Left renal pelvis (tissue), 4 donors: ENCODE results near the gene HSD3B7. TPM values are rescaled to one million over a fixed set of nuclear protein-coding genes. Genes with fewer than 3 reads are reported as not detected.
"Not testable (repeated sequence)": the region's sequence is repeated elsewhere in the genome, so short reads cannot be mapped to it uniquely, and the experiment has no call there.

Experiments
- DNase-seq, 4 donors: peaks; one replicate each; pipeline ENCODE4 v3.0.0-alpha.2; 2013; ENCODE audit warnings: low read depth in 4 of 4, low spot score in 3 of 4
- polyA plus RNA-seq, 4 donors: library from polyadenylated mRNA; unstranded; fragments of 120-200 nt; gene quantifications; one replicate each; pipeline ENCODE4 v1.2.1, GENCODE V29; 2013; ENCODE audit not compliant: insufficient read length in 4 of 4

The HSD3B7 gene
- 10 to 100 TPM in 2 of 4 donors, 1 to 10 TPM in 2; 6.7 to 11.8 (median 8.9) TPM for polyA plus RNA-seq

DNA sequence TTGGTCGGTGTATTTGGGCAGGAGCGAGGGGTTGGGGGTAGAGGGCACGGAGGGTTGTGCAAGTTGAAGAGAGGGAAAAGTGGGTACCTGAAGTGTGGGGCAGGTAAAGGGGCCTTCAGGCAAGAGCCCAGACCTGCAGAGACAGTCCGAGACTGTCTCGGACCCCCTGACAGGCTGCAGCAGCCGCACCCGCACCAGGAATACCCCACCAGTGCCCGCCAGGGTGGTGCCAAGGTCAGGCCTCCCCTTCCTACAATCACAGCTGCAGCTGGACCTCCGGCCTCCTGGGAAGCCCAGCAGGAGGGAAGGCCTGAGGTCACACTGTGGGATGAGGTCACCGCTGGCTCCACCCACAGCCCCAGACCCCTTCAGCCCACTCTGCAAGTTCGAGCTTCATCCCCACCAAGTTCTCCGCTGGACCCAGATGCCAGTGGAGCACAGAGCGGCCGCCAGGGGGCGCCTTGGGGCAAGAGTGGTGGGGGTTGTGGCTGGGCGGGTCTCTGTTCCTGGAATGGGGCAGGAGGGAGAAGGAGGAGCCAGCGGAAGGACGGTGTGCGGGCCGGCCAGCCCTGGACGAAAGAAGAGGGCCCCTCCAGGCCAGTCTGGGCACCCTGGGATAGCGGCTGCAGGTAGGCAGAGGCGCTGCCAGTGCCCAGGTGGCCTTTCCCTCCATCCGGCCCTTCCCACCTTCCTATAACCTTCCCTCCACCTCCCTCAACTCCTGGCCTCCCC, at the start of gene HSD3B7:
Gene HSD3B7 (plus strand): TSS at position 539 of the 732 bp plus-strand sequence. CDS start 452 bp downstream, outside the sequence.
- DNase-seq, result peak in 2 of 4 donors; percentile 45 to 62

DNA sequence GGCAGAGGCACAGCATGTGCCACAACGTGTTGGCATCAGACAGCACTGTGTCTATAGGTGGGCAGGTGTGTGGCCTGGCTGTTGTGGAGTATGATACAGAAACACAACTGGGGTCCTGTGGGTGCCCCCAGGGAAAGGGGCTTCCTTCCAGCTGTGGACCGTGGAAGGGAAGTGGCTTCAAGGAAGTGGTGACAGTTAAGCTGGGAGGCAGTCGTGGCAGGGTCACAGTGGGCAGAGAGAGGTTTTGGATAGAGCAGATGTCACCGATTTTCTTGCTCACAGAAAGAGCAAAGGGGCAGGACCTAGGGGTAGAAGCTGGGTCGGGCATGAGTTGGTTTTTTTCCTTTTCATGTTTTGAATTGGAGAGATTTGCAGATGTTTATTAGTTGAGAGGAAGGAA, 47.3 kb upstream of the HSD3B7 start:
- DNase-seq, result no peak

DNA sequence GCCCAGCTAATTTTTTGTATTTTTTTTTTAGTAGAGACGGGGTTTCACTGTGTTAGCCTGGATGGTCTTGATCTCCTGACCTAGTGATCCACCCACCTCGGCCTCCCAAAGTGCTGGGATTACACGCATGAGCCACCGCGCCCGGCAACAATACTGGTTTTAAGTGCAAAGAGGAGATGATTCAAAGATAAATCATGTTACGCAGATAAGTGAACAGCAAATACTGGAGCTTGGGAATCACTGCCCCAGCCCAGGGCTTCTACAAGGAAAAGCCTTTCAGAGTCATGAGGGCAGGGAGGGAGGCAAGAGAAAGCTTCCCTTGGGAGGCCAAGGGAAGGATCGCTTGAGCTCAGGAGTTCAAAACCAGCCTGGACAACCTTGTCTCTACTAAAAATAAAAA, 45.4 kb upstream of the HSD3B7 start:
- DNase-seq, result not testable (repeated sequence)

DNA sequence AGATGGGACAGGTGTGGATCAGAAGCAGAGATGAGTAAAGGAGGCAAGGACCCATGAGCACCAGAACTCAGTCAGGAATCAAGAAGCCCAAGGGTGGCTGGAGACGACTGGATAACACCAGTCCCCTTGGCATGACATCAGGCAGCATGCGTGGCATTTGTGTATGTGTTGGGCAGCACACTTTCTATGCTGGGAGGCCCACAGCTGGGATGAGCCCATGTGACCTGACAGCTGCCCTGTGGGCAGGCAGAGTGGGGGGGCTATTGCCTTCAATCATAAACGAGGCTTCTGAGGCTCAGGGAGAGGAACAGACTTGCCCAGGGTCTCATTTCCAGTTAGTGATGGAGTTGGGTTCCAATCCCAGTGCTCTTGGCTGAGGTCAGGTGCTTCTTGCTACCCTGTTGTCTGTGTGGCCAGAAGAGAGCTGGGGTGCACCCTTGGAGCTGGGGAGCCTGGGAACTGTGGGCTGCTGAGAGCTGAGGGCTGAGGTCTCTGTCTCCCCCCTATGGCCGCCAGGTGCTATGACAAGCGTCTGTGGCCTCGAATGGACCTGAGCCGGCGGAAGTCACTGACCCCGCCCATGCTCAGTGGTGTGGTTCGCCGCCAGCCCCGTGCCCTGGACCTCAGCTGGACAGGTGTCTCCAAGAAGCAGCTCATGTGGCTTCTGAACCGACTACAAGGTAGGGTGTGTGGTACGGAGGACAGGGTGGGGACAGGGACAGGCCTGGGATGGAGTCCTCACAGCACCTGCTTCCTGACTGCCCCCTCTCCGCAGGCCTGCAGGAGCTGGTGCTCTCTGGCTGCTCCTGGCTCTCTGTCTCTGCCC, 43.2 kb upstream of the HSD3B7 start:
- no peak for DNase-seq

DNA sequence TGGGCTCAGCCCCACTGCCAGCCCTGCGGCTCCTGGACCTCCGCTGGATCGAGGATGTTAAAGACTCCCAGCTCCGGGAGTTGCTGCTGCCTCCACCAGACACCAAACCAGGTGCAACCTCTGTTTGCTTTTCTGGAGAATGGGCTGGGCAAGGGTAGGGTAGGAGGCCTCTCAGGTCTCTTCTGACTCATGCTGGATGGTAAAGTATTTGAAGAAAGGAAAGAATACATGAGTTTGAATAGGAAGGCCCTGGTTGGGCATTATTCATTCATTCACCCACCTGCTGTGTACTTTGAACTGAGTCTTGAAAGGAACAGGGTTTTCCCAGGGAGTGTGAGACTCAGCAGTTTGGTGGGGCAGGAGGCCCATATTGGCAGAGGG, 42.6 kb upstream of the HSD3B7 start:
- DNase-seq, result no peak

DNA sequence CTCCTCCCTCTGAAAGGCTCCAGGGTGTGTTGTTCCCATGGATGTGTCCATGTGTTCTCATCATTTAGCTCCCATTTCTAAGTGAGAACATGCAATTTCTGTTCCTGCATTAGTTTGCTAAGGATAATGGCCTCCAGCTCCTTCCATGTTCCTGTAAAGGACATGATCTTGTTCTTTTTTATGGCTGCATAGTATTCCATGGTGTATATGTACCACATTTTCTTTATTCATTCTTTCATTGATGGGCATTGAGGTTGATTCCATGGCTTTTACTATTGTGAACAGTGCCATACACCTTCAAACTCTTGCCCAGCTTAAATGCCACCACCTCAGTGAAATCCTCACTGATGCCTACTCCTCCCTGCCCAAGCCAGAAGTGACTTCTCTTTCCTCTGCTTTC, 40.7 kb upstream of the HSD3B7 start:
- no peak for DNase-seq

DNA sequence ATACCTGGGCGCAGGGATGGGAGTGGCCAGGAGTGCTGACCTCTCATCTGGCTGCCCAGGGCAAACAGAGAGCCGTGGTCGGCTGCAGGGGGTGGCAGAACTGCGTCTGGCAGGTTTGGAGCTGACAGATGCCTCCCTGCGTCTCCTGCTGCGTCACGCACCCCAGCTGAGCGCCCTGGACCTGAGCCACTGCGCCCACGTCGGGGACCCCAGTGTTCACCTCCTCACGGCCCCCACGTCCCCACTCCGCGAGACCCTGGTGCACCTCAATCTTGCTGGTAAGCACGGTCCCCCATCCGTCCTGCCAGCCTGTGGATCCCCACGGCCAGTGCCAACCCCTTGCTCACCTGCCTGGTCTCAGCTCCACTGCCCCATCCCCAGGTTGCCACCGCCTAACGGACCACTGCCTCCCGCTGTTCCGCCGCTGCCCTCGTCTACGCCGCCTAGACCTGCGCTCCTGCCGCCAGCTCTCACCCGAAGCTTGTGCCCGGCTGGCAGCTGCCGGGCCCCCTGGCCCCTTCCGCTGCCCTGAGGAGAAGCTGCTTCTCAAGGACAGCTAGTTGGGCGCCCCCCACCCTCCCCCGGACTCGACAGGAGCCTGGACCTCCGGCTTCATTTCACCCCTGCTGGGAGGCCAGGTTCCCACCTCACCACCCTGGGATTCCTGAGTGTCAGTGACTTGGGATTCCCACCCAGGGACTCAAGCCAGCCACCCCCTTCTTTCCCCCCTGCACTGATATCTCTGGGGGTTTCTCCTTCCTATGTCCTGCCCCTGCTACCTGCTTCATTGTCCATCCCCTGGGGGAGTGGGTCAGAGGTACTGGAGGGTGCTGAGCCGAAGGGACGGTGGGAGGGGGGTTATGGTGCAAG, 38.1 kb upstream of the HSD3B7 start:
- no peak for DNase-seq

DNA sequence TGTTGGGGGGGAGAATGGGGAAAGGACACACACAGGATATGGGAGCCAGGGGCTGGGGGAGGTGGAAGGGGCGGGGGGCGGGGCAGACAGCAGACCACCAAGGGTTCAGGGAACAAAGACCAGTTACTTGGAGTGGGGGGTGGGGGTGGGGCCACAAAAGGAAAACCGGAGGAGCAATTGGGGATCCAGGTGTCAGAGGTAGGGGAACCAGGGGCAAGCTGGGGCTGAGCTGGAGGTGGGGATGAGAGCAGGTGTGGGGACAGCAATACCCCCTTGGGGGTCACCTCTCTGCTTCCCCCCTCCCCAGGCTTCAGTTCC, 37.5 kb upstream of the HSD3B7 start:
- no peak for DNase-seq

DNA sequence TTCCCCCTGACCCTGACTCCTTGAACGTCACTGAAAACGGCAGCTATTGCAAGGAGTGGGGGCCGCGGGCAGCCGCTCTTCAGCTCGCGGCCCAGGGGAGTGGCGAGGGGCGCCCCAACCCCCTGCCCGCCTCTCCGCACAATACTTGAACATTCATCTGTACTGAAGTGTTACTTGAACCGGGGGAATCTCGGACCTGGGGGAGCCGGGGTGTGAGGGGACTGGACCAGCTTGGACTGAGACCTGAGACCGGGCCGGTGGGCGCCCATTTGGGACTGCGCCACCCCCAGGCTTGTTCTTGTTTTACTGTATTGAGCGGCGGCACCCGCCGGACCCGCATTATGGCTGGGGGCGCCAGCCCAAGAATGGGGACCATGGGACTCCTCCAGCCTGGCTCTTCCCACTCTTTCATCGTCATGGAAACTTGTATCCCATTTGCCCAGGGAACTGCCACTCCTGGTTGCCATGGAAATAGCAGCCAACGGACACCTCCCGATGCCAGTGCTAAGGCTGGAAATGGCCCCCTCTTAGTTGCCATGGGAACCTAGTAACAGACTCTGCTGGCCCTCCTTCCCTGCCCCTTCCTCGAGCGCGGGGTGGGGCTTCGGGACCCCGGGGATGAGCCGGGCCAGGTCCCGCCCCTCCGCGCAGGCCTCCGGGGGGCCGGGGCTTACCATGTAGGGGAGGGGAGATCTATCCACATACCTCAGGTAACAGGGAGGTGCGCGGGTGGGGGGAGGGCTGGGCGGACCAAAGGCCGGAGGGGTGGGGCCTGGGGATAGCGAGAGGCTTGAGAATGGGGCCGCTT, 36.9 kb upstream of the HSD3B7 start:
- peak; percentile 94 to 99 (median 97) for DNase-seq

DNA sequence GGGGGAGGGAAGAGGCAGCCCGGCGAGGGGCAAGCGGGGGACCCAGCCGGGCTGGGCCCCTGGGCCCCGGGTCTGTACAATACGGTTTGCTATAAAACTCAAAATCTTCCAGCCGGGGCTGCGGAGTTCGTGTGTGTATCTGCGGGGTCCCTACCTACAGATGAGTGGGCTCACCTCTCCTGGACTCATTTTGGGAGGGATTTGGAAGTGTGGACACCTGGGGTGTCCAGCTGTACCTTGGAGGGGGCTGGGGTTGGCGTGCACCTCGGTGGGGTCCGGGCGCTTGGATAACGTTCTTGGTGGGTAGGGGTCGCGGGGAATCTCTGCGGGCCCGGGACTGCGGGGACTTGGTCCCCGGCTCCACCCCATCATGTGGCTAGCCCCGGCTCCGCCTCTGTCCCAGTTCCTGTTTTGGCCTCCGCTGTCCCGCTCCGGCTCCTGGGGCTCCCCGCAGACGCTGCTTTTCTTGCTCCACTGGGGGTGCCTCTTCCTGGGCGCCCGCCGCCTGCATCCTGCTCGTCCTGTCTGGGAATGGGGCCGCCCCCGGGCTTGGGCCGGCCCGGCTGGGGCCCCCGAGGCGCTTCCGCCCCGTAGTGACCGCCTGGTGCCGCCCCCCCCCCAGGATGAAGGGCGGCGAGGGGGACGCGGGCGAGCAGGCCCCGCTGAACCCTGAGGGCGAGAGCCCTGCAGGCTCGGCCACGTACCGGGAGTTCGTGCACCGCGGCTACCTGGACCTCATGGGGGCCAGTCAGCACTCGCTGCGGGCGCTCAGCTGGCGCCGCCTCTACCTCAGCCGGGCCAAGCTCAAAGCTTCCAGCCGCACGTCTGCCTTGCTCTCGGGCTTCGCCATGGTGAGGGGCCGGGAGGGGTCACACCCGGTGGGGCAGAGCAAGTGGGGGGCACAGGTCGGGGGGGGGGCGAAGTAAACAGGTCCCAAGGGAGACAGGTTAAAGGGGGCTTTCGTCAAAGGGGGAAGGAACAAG, 36.0 kb upstream of the HSD3B7 start, which contains the start of gene ORAI3:
Gene ORAI3 (plus strand): TSS at position 402 of the 983 bp plus-strand sequence. CDS start 222 bp downstream, at position 624.
- DNase-seq, result no peak

DNA sequence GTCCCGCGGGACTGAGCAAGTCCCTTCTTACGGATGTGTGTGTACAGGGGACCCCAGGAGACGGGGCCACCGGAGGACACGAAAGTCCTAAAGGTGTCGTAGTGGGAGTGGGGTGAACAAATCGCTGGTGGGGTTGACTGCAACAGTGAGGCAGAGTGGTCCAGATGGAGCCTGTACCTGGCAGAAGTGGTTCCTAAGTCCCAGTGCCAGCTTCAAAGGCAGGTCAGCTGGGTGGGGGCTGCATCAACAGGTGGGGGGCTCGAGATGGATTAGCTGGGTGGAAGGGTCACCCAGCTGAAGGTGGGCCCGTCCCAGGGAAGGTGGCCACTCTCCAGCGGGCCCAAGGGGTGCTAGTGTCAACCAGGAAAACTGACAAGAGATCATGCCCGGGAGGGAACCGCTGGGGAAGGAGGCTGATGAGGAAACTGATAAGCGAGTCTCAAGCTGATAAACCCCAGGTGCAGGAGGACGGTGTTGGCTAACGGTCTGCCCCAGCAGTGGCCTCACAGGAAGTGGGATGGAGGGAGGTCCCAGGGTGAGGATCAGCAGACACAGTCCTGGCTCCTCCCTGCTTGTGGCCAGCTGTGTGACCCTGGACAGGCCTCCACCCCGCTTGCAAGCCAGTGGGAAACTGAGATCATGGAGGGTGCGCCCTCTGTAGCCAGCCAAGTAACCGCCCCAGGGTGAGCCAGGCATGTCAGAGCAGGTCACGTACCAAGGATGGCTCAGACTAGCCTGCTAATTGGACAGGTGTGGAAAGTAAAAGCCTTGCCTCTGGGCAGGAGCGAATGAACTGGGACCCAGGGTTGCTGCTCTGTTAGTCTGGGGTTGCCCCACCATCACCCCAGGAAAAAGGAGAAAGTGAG, 35.1 kb upstream of the HSD3B7 start:
- no peak for DNase-seq

DNA sequence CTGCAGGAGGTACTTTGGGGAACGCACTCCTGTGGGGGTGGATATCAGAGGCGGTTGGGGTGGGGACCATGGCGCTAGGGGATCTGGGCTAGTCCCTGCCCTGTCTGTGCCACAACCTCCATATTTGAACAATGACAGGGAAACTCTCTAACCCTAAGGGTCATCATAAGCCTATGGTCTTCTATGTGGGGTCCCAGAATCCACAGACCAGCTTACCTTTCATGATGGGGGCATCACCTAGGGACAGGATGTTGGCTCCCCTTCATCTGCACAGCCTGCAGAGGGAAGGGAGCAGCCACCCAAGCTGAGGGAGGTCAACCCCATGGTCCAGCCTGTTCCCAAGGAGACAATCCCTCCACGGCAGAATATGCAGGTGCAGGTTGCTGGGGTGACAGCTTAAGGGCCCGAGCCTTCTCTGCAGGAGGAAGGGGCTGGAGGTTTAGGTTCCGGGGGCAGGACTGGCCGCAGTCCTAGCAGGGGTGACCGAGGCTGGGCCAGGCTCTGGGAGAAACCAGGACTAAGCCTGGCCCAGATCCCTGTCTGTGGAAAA, 34.4 kb upstream of the HSD3B7 start:
- DNase-seq, result no peak

DNA sequence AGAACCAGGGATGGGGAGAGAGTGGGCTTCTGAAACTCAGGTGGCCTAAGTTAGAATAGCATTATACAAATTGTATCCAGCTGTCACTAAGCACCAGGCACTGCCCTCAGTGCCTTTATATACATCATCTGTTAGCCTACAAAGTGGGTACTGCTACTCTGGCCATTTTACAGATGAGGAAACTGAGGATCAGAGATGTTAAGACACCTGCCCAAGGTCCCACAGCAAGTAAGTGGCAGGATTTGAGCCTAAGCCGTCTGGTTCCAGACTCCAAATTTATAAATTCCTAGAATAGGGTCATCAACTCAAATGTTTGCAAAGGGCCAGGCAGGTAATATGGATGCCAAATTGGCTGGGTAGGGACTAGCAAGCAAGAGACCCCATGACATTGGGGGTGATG, 33.8 kb upstream of the HSD3B7 start:
- DNase-seq, result no peak

DNA sequence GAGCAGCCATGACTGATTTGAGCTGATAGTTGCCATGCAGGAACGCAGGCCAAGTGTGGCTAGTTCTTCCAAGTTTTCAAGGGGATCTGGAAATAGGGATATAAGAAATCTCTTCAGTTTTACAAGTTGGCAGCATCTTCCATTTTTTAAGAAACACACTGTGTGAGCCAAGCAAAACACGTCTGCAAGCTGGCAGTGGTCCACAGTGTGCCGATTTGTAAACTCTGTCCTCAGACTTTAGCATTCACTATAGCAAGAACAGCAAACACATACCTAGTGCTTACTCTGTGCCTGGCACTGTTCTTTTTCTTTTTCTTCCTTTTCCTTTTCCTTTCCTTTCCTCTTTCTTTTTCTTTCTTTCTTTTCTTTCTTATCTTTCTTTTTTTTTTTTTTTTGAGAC, 33.3 kb upstream of the HSD3B7 start:
- DNase-seq, result no peak

DNA sequence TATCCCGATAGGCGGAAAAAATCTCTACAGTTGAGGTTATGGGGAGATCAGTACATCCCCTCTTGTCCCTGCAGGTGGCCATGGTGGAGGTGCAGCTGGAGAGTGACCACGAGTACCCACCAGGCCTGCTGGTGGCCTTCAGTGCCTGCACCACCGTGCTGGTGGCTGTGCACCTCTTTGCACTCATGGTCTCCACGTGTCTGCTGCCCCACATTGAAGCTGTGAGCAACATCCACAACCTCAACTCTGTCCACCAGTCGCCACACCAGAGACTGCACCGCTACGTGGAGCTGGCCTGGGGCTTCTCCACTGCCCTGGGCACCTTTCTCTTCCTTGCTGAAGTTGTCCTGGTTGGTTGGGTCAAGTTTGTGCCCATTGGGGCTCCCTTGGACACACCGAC, 31.9 kb upstream of the HSD3B7 start:
- DNase-seq, result no peak

DNA sequence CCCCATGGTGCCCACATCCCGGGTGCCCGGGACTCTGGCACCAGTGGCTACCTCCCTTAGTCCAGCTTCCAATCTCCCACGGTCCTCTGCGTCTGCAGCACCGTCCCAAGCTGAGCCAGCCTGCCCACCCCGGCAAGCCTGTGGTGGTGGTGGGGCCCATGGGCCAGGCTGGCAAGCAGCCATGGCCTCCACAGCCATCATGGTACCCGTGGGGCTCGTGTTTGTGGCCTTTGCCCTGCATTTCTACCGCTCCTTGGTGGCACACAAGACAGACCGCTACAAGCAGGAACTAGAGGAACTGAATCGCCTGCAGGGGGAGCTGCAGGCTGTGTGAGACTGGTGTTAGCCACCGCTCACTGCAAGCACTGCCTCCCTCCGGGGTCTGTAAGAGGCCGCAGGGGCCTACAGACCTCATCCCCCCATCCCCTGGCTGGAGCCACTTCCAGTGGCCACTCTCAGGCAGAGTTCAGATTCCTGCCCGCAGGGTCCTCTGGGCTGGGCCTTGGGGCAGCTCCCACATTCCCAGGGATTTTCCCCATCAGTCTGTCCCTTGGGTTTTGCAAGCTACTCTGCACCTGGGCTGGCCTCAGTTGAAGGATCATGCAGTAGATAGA, 31.4 kb upstream of the HSD3B7 start:
- DNase-seq, result peak in 2 of 4 donors; percentile 54 to 78

DNA sequence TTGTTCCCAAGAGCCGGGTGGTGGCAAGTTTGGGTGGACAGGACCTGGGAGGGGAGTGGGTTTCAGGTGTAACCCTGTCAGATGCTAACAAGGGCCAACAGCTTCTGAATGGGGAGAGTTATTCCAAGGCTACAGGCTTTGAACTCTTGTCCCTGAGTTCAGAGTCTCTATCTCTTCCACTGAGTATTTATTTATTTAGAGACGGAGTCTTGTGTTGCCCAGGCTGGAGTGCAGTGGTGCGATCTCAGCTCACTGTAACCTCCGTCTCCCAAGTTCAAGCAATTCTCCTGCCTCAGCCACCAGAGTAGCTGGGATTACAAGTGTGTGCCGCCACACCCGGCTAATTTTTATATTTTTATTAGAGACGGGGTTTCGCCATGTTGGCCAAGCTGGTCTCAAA, 30.0 kb upstream of the HSD3B7 start:
- no peak for DNase-seq
